ENCODE measurements around the gene PGM3. TPM values are rescaled to one million over a fixed set of nuclear protein-coding genes. Genes with fewer than 3 reads are reported as not detected.

PGM3 gene
- total RNA-seq, 1 donor from 2014 or later: 26.5 TPM

GRCh38 chr6:83218646-83219045 is 25.6 kb upstream of the PGM3 start:
- TF ChIP-seq CTCF (conservative IDR thresholded peaks at IDR 0.05; ENCODE audit: low read depth, low read length): no peak
- DNase-seq (ENCODE audit: low read depth): no peak
- no peak overlapping the region for H3K4me3 ChIP-seq (ENCODE audit: low read depth, low read length)

GRCh38 chr6:83216806-83217205 is 23.7 kb upstream of the PGM3 start:
- H3K4me3 ChIP-seq (ENCODE audit: low read depth, low read length): no peak overlapping the region
- DNase-seq (ENCODE audit: low read depth): no peak
- TF ChIP-seq CTCF (conservative IDR thresholded peaks at IDR 0.05; ENCODE audit: low read depth, low read length): no peak

GRCh38 chr6:83215131-83216047 is 22.3 kb upstream of the PGM3 start:
- peak; percentile 96 for TF ChIP-seq CTCF (conservative IDR thresholded peaks at IDR 0.05; ENCODE audit: low read depth, low read length)
- no peak overlapping the region for H3K4me3 ChIP-seq (ENCODE audit: low read depth, low read length)
- DNase-seq (ENCODE audit: low read depth): no peak

GRCh38 chr6:83202031-83202430 is 9.0 kb upstream of the PGM3 start:
- TF ChIP-seq CTCF (conservative IDR thresholded peaks at IDR 0.05; ENCODE audit: low read depth, low read length): no peak
- H3K4me3 ChIP-seq (ENCODE audit: low read depth, low read length): no peak overlapping the region
- DNase-seq (ENCODE audit: low read depth): no peak

GRCh38 chr6:83199863-83200225 is 6.8 kb upstream of the PGM3 start:
- TF ChIP-seq CTCF (conservative IDR thresholded peaks at IDR 0.05; ENCODE audit: low read depth, low read length): no peak
- peak; percentile 90 for DNase-seq (ENCODE audit: low read depth)
- no peak overlapping the region for H3K4me3 ChIP-seq (ENCODE audit: low read depth, low read length)

- no peak for DNase-seq (ENCODE audit: low read depth)
- TF ChIP-seq CTCF (conservative IDR thresholded peaks at IDR 0.05; ENCODE audit: low read depth, low read length): no peak
- H3K4me3 ChIP-seq (ENCODE audit: low read depth, low read length): no peak overlapping the region
Measured at GRCh38 chr6:83199173-83199862, 6.3 kb upstream of the PGM3 start.
